NCI-H446 treated with DMSO at 0.1 percent for 48 hours (cell line): ENCODE data around the gene KCNJ6.
"Not testable (repeated sequence)": the region's sequence is repeated elsewhere in the genome, so short reads cannot be mapped to it uniquely, and the experiment has no call there.

Source experiments
- DNase-seq: peaks from one replicate; lab custom pipeline; 2025; lab: John Stamatoyannopoulos, UW

Gene KCNJ6

GRCh38 chr21:37601027-37601426 is 315.2 kb downstream of the KCNJ6 start:
- DNase-seq = no peak

DNA sequence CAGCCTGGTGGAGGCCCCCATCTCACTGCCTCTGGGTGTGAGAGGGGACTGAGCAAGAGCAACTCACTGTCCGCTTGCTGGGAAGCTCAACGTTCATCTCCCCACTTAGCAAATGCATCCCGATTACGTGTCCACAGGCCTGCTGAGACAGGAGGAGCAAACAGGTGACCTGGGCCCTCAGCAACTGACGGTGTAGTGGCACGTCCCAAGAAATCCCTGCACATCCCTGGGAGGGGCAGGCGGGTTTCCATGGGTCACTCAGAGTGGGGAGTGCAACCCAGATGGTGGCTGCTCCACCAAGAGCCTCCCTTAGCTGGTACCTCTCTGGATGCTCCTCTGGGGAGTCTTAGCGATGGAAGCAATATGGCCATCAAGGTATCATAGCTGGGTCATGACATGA is 320.3 kb downstream of the KCNJ6 start:
- no peak for DNase-seq

GRCh38 chr21:37594472-37594951 is 321.7 kb downstream of the KCNJ6 start:
- no peak for DNase-seq

GRCh38 chr21:37593740-37594471 is 322.4 kb downstream of the KCNJ6 start:
- DNase-seq = no peak

GRCh38 chr21:37593015-37593414 is 323.2 kb downstream of the KCNJ6 start:
- DNase-seq = no peak

- DNase-seq = no peak
These were observed 323.8 kb downstream of the KCNJ6 start for GRCh38 chr21:37592496-37592895.

DNA sequence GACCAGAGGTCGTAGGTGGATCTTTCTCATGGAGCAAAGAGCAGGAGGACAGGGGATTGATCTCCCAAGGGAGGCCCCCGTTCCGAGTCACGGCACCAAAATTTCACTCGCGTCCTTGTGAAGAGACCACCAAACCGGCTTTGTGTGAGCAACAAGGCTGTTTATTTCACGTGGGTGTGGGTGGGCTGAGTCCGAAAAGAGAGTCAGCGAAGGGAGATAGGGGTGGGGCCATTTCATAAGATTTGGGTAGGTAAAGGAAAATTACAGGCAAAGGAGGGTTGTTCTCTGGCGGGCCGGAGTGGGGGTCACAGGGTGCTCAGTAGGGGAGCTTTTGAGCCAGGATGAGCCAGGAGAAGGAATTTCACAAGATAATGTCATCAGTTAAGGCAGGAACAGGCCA is 324.3 kb downstream of the KCNJ6 start:
- DNase-seq = not testable (repeated sequence)

DNA sequence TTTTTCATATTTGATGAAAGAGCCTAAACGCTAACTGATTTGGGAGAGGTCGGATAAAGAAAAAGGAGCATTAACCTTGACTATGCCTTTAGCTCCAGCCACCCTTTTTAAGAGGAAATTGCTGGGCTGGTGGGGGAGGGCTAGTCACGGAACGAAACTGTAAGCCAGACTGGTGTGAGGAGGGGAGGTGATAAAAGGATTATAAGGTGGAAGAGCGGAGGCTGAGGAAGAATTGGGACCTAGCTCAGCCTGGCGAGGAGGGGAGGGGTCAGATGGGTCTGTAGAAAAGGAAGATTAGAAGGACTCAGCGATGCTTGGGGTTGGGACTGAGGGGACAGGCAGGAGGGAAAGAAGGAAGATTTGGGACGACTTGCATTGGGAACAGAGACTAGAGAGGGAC is 325.4 kb downstream of the KCNJ6 start:
- DNase-seq = not testable (repeated sequence)

DNA sequence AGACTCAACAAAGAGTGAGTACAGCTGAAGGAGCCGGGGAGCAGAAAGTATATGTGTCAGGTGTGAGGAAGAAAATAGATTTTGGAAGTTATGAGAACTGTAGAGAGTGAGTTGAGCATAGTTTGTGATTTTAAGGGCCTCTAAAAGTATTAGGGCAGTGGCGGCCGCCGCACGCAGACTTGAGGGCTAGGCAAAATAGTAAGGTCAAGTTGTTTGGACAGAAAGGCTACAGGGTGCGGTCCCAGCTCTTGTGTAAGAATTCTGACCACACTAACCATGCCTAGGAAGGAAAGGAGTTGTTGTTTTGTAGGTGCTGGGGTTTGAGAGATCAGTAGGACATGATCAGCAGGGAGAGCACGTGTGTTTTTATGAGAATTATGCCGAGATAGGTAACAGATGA is 327.6 kb downstream of the KCNJ6 start:
- not testable (repeated sequence) for DNase-seq

DNA sequence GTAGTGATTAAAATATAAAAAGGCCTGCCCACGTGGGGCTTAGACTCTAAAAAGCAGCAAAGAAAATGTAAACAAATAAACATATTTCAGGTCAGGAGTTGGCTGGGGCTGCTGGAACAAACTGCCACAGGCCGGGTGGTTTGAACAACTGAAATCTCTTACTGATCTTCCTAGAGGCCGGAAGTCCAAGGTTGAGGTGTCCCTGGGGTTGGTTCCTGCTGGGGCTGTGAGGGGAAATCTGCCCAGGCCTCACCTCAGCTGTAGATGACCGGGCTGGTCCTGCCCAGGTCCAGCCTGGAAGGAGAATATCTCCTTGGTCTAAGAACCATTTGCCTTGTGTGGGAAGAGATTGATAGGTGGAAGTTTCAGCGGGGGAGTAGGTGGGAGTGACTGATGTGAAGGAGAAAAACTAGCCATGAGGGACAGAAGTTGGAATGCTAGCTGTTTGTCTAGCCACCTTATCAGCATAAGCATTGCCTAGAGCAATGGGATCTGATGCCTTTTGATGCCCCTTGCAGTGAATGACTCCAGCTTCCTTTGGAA is 328.6 kb downstream of the KCNJ6 start:
- no peak for DNase-seq

DNA sequence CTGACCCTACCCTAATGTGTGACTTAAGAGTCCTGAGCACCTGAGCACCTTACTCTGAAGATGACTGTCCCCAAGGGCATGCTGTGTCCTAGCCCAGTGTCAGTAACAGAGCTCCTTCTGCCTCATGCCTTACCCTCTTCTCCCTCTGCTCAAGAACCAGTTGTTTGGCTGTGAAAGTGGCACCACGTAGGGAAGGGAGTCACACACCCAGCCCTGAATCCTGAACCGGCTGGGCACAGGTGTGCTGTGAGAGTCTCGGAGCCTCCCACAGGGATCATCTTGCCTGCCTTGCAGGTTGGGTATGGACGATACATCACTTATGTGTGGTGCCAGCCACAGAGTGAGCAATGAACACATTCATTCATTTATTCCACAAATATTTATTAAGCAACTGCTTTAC is 329.1 kb downstream of the KCNJ6 start:
- no peak for DNase-seq

DNA sequence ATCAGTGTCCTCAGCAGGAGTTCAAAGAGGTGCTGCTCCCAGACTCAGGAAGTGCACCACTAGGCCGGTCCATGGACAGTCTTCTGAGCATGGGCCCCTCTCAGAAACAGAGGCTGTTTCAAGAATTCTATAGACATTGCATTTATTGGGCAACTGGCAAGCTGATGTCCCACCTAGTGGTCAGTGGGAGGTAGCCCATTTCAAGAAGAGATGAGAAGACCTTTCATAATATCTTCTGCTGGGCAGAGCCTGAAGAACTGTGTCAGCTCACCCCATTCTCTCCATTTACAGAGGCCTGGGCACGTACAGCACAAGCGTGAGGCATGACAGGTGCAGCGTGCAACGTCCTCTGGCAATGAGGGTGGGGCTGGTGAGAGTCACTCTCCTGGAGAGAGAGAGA is 333.7 kb downstream of the KCNJ6 start:
- DNase-seq = peak; percentile 28

DNA sequence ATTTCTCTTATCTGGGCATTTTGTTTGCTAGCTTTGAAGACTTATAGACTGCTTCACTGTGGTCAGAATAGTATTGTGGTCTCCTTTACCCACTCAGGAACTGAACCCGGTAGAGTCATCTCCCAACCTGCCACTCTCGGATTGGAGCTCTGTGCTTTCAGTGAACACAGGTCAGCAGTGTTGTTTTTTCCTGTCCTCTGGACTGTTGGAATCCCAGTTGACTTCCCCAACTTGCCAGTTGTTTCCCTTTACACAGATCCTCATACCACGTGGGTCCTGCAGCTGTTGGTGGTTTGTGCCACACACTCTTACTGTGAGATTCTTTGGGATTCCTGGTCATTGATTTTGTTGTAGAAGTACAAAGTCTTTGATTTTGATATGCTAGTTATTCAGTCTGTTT is 335.6 kb downstream of the KCNJ6 start:
- DNase-seq = no peak

DNA sequence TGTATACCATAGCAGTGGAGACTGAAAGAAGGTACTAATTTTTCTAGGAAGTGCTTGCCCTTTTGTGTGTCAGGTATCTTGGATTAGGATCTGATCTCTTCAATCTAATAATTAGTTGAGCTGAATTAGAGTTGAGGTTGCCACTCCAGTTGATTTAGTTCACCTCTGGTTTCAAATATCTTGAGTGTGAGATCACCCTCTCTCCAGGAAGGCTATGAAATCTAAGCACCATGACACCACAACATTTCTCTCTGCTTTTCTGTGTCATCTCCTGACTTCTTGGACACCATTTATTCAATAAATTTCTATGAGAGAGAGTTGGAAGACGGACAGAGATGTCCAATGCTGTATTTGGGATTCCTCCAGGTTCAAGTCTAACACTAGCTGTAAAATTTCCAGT is 336.9 kb downstream of the KCNJ6 start:
- DNase-seq = no peak

- no peak for DNase-seq
These were observed 337.7 kb downstream of the KCNJ6 start for GRCh38 chr21:37578471-37579126.

DNA sequence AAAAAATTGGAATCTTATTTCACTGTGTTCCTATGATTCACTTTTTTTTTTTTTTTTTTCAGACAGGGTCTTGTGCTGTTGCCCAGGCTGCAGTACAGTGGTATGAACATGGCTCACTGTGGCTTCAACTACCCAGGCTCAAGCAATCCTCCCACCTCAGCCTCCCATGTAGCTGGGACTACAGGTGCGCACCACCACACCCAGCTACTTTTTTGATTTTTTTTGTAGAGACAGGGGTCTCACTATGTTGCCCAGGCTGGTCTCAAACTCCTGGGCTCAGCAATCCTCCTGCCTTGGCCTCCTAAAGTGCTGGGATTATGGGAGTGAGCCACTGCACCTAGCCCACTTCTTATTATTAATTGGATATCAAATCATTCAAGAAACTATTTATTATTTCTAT is 339.3 kb downstream of the KCNJ6 start:
- DNase-seq = not testable (repeated sequence)

DNA sequence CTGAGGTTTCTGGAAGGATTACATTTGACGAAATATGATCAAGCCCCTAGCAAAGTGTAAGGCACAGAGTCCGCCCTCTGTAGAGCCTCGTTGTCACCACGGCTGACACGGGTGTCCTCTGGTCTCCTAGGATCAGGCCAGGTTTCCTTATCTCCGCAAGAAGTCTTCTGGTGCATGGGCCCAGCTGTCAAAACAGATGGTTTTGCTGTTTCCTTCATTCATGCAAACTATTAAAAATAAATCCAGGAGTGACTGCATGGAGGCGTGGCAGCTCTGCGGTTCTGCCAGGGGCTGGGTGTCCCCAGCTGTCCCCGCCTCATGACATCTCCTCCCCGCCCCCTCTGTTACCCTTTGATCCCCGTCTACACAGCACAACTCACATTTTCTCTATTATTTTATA is 340.7 kb downstream of the KCNJ6 start:
- DNase-seq = no peak

DNA sequence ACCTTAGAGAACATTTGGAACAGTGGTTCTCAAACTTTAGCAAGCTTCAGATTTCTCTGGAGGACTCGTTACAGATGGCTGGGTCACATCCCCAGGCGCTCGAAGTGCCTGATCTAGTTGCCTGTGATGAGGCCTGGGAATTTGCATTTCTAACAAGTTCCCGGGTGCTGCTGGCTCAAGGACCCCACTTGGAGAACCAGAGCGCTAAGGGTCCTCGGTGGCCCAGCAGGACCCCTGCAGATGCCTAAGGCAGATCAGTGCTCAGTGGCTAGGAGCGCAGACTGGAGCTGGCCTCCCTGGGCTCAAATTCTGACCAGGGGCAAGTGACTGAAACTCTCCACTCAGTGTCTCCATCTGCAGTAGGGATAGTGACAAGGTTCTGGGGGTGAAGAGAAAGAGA is 341.5 kb downstream of the KCNJ6 start:
- DNase-seq = no peak

GRCh38 chr21:37574316-37574715 is 341.9 kb downstream of the KCNJ6 start:
- DNase-seq = no peak

- no peak for DNase-seq
These were observed 344.8 kb downstream of the KCNJ6 start for GRCh38 chr21:37571442-37571841.

- no peak for DNase-seq
These were observed 347.3 kb downstream of the KCNJ6 start for GRCh38 chr21:37568916-37569315.

- DNase-seq = no peak
These were observed 347.8 kb downstream of the KCNJ6 start for GRCh38 chr21:37568415-37568814.
